ENCODE results near the gene KCNH1.

GRCh38 chr1:211145944-211146343 is 12.0 kb upstream of the KCNH1 start:
- TF ChIP-seq, protein P1, sequence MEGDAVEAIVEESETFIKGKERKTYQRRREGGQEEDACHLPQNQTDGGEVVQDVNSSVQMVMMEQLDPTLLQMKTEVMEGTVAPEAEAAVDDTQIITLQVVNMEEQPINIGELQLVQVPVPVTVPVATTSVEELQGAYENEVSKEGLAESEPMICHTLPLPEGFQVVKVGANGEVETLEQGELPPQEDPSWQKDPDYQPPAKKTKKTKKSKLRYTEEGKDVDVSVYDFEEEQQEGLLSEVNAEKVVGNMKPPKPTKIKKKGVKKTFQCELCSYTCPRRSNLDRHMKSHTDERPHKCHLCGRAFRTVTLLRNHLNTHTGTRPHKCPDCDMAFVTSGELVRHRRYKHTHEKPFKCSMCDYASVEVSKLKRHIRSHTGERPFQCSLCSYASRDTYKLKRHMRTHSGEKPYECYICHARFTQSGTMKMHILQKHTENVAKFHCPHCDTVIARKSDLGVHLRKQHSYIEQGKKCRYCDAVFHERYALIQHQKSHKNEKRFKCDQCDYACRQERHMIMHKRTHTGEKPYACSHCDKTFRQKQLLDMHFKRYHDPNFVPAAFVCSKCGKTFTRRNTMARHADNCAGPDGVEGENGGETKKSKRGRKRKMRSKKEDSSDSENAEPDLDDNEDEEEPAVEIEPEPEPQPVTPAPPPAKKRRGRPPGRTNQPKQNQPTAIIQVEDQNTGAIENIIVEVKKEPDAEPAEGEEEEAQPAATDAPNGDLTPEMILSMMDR (conservative IDR thresholded peaks at IDR 0.05), result no peak
- TF ChIP-seq ZFX (IDR thresholded peaks at IDR 0.05), result no peak
